ENCODE results near the gene ADAMTSL3.
"Not testable (repeated sequence)": the region's sequence is repeated elsewhere in the genome, so short reads cannot be mapped to it uniquely, and the experiment has no call there.

ADAMTSL3 gene

DNA sequence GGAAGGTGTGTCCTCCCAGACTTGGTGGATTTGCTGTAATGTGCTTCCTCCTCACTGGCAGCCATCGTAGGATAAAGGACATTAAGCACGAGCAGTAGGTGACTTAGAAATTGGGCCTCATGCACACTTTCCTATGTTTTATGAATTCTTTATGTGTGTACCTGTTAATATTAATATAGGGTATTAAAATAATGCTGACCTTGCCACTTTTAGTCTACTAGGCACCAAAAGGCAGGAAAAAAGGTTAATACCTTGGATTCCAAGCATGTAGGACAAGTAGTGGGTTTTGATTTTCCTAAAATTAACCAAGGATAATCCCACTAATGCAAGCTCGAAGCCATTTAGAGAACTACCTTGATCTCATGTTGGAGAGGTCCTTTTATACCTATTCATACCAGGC, 55.9 kb downstream of the ADAMTSL3 start:
- no peak for DNase-seq

DNA sequence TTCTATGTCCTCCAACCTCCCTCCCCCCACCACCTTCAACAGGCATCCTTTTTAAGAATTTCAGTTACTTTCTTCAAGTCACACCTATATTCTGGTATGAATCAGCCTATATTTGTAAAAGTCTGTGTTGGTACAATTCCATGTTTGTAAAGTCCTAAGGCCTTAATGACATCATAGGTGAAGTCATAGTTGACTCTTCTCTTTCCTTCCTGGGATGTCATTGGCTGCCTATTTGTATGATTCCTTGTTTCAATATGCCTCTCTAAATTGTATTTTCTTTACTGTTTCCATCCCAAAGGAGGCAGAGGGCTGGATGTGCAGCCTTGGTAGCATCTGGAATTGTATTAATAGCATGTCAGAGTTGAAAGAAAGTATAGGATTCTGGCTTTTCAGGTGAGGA, 56.5 kb downstream of the ADAMTSL3 start:
- DNase-seq: no peak

DNA sequence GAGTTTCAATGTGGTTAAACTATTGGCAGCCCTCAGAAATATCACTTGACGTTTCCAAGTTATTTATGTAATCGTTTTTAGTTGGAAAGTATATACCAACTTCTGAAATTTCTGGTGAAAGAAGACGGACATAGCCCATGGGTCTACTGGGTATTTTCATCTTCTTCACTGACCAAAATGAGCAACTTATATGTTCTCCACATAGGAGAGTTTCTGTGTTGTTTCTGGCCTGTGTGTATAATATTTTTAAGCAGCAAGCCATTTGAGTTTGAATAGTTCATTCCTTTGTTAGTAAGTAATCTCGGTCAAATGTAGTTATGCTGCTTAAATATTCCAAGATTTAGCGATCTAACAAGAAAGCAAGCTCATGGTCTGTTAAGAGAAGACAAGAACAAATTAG, 57.3 kb downstream of the ADAMTSL3 start:
- no peak for DNase-seq

DNA sequence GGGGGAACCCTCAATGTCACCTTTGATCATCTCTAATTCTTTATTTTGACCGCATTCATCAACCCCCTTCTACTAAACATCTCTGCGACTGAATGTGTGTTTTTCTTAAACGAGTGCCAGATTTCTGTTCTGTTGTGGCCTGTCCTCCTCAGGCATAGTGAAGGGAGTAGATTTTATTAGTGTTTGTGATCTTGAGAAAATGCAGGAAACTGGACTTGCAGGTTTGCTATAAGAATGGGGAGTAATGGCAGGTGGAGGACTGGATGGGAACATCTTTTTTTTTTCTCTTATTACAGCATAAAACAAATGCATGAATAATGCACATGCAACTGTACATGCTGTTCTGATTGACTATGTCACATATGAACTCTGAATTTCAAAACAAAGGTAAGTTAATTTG, 59.3 kb downstream of the ADAMTSL3 start:
- no peak for DNase-seq

DNA sequence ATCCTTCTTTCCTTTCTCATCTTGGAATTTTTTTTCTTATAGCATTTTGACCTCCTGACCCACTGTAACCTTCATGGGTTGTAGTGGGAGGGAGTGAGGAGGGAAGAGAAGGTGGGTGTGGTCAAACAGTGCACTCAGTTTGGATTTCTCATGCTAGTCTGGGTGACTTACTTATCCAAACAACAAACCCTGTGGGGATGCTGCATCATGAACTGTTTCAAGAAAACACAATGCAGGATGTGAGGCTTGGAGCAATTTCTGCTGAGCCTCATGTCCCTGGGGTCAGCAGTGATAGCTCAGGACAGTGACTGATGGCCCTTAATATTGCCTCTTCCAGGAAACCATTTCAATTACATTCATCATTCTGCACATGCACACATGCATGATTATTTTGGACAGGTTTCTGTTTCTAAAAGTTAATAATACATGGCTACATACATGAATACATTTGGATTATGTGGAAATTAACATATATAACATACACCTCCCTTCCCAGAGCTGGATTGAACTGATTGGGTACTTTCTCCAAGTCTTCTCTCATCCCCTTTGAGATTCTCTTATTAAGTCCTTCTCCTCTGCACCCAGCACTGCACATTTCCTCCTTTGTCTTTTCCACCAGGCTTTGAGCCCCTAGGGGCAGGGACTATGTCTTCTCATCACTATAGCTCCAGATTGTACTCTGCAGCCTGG, 61.2 kb downstream of the ADAMTSL3 start:
- no peak for DNase-seq

DNA sequence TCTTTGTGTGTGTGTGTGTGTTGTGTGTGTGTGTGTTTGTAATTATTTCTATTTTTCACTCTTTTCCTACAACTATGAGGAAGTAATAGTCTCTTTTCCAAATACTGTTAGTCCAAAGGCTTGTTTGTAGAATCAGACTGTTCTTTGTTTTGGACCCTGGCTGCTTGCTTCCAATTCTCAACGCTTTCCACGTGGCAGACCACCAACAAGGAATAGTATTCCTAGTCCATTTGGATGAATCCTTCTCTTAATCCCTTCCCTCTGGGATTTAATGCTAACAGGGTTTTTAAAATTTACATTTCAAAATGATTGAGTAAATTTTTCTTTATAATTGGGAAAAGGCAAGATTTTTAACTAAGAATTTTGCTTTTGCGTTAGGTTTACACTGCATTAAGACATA, 62.7 kb downstream of the ADAMTSL3 start:
- no peak for DNase-seq

DNA sequence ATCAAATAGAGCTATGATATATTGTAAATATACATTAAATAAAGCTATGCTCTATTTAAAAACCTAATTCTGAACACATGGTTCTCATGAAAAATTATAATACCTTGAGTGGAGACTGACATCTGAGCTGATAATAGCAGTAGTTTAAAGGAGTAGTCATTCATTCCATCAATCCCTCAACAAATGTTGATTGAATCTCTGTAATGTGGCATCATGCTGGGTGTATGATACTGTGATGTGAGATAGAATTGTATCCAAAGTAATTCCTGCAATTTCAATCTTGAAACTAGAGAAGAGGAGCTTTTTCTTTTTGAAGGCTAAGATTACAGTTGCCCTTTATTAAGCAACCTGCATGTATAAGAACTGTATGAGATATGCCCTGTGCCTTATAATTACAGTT, 63.1 kb downstream of the ADAMTSL3 start:
- DNase-seq: no peak

DNA sequence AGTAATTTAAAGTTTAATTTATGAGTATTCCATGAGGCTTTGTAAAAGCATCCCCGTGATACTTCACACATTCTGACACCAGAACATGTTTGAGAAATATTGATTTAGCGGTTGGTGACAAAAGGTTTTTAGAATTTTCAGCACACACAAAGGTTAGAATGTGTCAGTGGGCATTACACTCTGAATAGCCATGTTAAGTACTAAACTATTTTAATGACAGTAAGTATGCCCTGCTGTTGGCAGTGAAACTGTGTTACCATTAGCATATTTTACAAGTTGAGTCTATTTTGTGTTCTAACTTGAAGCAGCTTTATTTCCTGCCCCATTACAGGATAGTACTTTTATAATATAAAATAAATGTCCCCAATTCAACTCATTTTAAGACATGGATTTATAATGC, 66.5 kb downstream of the ADAMTSL3 start:
- DNase-seq: no peak

DNA sequence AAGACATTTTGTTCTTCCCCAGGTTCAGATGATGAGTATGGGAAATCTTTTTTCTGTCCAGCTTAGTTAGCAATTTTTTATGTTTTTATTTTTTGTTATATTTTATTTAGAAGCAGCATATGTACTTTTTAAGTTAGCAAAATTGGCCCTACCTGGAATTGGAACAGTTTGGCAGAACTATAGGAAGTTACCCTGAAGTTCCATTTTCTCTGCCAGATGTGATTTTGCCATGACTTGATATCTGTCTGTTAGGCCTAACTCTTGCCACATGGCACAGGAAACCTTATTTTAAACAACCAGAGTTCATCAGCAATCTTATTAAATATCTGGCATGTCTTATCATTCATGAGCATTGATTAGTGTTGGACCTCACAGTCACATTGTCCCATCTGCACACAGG, 67.1 kb downstream of the ADAMTSL3 start:
- DNase-seq: no peak

DNA sequence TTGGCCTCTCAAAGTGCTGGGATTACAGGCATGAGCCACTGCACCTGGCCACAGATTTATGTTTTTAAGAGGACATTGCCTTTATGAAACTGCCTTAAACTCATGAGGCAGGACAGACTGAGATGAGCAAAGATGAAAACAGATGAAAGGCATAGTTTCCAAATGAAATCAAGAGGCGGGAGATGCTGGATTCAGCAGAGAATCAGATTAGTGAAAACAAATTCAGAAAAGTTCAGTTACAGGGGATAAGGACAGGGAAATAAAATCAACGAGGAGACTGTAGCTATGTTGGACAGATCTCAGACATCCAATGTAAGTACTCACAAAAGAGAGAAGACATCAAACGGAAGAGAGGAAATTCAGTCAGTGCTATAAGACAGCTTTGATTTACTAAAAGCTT, 68.1 kb downstream of the ADAMTSL3 start:
- no peak for DNase-seq

DNA sequence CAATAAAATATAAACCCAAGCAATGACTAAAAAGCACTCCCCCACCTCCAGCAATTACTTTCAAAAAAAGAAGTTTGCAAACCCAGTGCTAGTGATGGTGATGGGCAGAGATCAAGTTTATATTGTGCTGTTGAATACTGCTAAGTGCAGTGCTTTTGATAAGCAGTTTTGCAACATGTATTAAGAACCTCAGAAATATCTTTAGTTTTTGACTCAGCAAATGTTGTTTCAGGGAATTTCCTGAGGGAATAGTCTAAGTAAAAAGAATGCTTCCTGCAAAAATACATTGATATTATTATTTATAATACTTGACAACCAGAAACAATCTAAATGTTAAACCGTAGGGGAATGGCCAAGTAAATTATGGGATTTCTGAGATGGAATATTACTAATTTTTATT, 69.3 kb downstream of the ADAMTSL3 start:
- no peak for DNase-seq

DNA sequence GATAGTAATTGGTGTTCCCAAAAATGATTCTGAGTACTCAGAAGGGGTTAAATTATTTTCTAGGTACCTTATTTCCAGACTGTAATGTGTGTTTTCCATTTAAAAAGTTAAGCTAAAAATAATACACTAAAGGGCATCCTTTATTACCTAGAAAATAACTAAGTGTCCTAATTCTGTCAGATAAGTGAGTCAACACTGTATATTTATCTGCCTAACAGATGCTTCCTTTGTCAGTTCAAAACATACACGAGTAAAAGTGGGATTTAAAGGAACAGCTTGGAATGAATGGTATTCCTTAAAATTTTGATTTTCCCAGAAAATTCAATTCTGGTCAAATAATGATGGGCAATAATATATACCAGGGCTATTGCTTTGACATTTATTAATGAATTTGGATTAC, 78.3 kb downstream of the ADAMTSL3 start:
- no peak for DNase-seq

DNA sequence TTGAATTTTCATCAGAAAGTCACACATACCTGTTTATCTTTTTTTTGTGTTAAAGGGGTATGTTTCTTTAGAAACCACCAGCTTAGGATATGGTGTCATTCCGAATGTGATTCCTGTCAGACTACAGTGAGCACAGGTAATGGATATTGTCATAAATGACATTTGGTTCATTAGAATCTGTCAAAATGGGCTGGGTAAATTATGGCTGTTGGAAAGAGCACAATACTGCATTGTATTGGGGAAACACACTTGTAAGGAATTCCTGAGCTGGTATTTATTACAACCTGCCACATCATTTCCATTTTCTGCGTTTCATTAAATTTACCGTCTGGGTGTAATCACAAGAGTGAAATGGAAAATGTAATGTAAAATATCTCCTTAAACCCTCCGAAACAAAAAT, 78.8 kb downstream of the ADAMTSL3 start:
- DNase-seq: no peak

DNA sequence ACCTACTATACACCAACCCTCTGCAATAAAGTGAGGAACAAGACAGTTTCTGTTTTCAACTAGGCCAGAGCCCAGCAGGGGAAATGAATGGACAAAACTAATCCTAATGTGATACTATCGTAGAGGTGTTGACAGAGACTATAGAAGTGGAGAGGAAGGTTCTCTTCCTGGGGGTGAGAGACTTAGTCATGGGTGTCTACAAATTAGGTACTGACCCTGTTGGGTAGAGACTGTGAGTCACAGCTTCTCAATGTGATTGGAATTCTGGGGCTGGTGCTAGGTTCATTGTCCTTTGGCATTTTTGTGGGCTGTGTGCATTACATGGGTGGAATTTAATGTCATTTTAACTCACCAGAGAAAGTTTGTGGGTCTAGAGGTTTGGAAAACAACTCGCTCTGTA, 79.3 kb downstream of the ADAMTSL3 start:
- no peak for DNase-seq

DNA sequence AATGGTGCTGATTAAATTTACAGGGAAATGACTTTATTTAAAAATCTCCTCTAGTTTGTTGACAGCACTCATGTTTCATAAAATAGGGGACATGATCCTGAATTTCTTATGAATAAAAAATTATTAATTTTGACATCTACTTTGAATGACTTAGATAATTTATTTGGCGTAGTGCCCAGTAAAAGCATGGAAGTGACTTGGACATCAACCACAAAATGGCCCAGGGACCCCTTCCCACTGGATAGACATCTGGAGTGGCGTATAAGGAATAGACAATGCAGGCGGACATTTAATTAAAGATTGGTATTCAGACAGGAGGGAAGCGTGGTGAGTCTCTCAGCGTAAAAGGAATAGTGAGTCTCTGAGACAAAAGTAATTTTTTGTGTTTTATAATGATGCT, 79.8 kb downstream of the ADAMTSL3 start:
- no peak for DNase-seq

DNA sequence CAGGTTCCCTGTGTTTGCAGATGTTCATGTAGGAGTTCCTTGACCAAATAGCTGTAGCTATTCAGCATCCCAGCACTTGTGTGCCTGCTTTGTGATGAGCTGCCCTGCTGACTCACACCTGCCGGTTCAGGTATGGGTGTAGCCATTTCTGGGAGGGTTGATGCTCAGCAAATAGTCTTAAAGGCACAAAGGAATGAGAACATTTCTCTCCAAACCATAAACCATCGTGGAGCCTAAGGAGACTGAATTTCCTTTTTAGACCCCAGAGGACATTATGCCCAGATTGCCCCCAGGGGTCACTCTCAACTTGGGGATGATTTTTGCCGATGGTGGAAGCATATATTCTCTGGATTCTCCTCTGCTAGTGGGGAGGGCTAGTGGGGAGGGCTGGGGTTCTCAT, 80.6 kb downstream of the ADAMTSL3 start:
- no peak for DNase-seq

DNA sequence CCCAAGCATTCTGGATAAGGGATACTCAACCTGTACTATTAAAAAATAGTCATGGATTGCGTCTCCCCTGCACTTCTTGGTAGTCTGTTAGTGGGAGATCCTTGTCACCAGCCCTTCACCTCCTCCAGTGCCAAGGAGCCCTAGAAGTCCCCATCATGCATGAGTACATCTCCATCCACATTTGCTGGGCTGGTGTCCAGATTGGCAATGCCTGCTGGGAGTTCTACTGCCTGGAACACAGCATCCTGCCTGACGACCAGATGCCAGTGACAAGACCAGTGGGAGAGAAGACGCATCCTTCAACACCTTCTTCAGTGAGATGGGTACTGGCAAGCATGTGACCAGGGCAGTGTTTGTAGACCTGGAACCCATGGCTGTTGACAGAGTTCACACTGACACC, 85.7 kb downstream of the ADAMTSL3 start:
- DNase-seq: no peak

DNA sequence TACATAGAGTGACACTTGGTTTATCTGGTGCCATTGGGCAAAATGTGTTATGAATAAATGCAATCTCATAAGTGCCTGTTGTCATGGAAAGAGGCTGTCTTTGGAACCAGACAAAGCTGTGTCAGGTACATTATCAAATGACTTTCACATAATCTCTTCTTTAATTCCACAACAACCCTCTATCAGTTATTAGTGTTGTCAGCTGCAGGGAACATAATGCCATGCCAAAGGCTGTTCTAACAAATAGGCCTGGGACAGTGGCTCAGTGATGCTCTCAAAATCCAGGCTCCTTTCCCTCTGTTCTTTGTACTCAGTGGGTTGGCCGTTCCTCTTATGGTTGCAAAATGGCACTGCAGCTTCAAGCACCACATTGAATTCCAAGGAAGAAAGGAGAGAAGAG, 91.8 kb downstream of the ADAMTSL3 start:
- DNase-seq: no peak

DNA sequence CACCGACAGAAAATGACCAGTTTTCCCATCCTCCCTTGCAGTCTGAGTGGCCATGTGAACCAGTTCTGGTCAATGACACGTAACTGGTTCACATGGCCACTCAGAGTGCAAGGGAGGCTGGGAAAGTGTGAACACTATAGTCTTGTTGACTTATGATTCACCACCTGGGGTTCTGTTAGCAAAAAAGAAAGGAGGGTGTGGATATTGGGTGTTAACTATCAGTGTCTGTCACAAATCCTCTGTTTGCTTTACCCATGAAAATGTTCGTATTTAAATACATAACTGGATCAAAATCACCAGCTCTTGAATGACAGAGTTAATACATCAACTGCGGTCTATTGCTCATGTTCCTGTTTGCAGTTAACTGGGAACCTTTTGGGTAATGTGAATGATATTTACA, 92.3 kb downstream of the ADAMTSL3 start:
- DNase-seq: no peak

DNA sequence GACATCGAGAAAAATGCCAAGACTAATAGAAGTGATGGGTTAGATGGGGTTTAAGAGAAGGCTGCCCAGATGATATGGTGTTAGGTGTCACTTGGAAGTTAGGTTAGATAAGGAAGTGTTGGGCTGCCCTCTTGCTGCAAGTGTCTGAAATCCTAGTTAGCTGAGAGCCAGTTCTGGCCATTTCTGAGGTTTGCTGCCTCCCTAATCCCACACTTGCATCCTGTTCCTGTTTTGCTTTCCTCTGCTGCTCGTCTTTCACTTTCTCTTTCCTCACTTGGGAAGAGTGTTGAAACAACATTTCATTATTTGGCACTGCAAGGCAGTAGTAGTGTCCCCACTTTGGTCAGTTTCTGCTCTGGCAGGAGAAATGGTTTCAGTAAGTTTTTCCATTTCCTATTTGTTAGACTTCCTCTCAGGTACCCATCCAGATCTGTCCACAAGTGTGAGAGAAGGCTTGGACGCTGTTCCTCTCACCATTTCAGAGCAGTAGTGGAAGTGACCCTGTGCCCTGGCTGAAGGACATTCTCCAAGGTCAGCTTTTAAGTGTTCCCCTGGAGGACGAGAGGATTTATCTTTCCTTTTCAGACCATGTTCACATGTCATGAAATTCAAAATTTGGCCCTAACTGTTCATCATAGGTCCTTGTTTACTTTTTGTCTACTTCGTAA, 93.3 kb downstream of the ADAMTSL3 start:
- DNase-seq: no peak

DNA sequence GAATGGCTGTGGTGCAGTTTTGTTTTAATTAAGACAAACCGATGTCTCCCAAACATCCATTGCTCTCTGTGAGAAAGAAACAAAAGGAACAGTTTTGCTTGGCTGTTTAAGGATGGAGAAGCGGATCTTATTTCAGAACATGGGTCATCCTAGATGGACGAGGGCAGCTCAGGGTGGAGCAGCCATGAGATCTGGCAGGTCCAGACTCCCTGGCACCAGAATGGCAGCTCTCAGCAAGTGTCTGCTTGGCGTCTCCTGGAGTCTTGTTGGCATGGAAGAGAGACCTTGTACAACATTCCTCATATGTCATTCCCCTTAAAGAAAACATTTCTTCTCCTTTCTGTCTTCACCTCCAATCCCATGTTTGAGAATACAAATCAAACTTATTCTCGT, 93.8 kb downstream of the ADAMTSL3 start:
- DNase-seq: no peak

DNA sequence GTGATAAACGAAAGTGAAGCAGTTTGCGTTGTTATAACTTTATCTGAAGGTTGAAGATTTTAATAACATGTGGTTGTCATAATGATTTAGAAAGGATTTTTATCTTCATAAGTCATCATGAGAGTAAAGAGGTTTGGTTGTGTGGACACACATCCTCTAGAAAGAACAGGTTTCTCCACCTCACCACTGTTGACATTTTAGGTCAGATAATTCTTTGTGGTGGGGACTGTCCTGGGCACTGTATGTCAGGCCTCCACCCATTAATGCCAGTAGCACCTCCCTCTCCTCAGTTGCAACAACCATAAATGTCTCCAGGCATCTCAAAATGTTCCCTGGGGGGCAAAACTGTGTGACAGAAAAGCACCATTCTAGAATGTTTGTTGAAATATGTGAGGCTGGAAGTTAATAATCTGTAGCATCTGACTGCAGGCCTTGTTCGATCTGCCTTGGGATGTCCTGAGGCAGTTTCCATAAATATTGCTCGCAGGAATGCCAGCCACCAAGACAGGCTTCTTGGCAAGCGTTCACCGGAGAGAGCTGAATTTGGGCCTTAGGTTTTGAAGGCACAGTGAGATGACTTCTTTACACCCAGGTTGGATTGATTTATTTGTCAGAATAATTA, 100.1 kb downstream of the ADAMTSL3 start:
- DNase-seq: no peak

DNA sequence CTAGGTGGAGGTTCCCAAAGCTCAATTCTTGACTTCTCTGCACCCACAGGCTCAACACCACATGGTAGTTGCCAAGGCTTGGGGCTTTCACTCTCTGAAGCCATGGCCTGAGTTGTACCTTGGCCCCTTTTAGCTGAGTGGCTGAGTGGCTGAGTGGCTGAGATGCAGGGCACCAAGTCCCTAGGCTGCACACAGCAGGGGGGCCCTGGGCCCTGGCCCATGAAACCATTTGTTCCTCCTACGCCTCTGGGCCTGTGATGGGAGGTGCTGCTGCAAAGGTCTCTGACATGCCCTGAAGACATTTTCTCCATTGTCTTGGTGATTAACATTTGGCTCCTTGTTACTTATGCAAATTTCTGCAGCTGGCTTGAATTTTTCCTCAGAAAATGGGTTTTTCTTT, 103.4 kb downstream of the ADAMTSL3 start:
- not testable (repeated sequence) for DNase-seq

DNA sequence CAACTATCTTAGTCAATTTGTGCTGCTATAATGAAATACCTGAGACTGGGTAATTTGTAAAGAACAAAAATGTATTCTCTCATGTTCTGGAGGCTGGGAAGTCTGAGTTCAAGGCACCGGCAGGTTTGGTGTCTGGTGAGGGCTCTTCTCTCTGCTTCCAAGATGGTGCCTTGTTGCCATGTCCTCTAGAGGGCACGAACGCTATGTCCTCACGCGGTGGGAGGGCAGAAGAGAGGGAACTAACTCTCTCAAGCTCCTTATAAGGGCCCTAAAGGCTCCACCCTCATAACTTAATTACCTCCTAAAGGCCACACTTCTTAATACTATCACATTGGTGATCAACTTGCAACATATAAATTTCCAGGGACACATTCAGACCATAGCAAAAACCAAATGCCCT, 108.4 kb downstream of the ADAMTSL3 start:
- DNase-seq: no peak

All from right forelimb (tissue), 1 donor.